DND-41 (cell line): ENCODE data around the gene IGSF9.

Experiments used
- ATAC-seq: fragments of 200-7000 bp; cut with Tn5 transposase; 3 replicates; pipeline ENCODE4 v1.9.1; 2021; ENCODE audit warnings: low read depth; ENCODE audit not compliant: insufficient read depth
- DNase-seq: peaks from one replicate; pipeline ENCODE4 v3.0.0-alpha.2; 2020
- H2AFZ ChIP-seq: 2 replicates; pipeline ENCODE4 v1.6.0; 2012; ENCODE audit warnings: low read depth, low read length
- H3K27ac ChIP-seq: 2 replicates; pipeline ENCODE4 v1.5.1; 2012; ENCODE audit warnings: low read length, inconsistent platforms
- H3K27me3 ChIP-seq: fragments of 200-600 bp; sonication (generic); 2 replicates; pipeline ENCODE4 v1.6.0; 2012; ENCODE audit warnings: low read length, mild to moderate bottlenecking, inconsistent platforms; ENCODE audit not compliant: insufficient read depth, poor library complexity
- H3K36me3 ChIP-seq: 2 replicates; pipeline ENCODE4 v1.5.1; 2012; ENCODE audit warnings: low read length, inconsistent platforms; ENCODE audit not compliant: insufficient read depth
- H3K4me1 ChIP-seq: 2 replicates; pipeline ENCODE4 v1.5.1; 2012; ENCODE audit warnings: mild to moderate bottlenecking, low read length; ENCODE audit not compliant: insufficient read depth
- H3K4me2 ChIP-seq: 2 replicates; pipeline ENCODE4 v1.6.0; 2012; ENCODE audit warnings: mild to moderate bottlenecking, moderate library complexity, low read length, inconsistent platforms; ENCODE audit not compliant: insufficient read depth
- H3K4me3 ChIP-seq, 2 experiments: fragments of 200-600 bp in 1 of 2; shearing (Covaris generic) in 1 of 2; 2 replicates each; pipeline ENCODE4 v1.5.1; 2012 to 2016; ENCODE audit warnings: inconsistent platforms in 2 of 2, low read length in 2 of 2, mild to moderate bottlenecking in 2 of 2, low read depth in 1 of 2, moderate library complexity in 1 of 2
- H3K79me2 ChIP-seq: 2 replicates; pipeline ENCODE4 v1.6.0; 2012; ENCODE audit warnings: low read length, inconsistent platforms; ENCODE audit not compliant: insufficient read depth
- H3K9ac ChIP-seq: 2 replicates; pipeline ENCODE4 v1.6.0; 2012; ENCODE audit warnings: low read depth, mild to moderate bottlenecking, inconsistent platforms, low read length, moderate library complexity
- H3K9me3 ChIP-seq: 2 replicates; pipeline ENCODE4 v1.5.1; 2012; ENCODE audit warnings: low read length, moderate library complexity, mild to moderate bottlenecking, inconsistent platforms; ENCODE audit not compliant: insufficient read depth, severe bottlenecking
- H4K20me1 ChIP-seq: 2 replicates; pipeline ENCODE4 v1.6.0; 2012; ENCODE audit warnings: low read length; ENCODE audit not compliant: insufficient read depth
- EZH2 ChIP-seq: IDR thresholded peaks from 3 replicates; pipeline ENCODE4 v1.6.1; 2012; ENCODE audit warnings: borderline replicate concordance, low read depth, mild to moderate bottlenecking, moderate library complexity, low read length, inconsistent platforms; ENCODE audit not compliant: severe bottlenecking
- TF ChIP-seq, protein P1 (sequence below): IDR thresholded peaks from 2 replicates; pipeline ENCODE4 v1.5.1; 2012; ENCODE audit warnings: borderline replicate concordance, low read length, moderate library complexity, mild to moderate bottlenecking; ENCODE audit not compliant: poor library complexity, severe bottlenecking; ENCODE audit errors: extremely low read depth

IGSF9 gene

DNA sequence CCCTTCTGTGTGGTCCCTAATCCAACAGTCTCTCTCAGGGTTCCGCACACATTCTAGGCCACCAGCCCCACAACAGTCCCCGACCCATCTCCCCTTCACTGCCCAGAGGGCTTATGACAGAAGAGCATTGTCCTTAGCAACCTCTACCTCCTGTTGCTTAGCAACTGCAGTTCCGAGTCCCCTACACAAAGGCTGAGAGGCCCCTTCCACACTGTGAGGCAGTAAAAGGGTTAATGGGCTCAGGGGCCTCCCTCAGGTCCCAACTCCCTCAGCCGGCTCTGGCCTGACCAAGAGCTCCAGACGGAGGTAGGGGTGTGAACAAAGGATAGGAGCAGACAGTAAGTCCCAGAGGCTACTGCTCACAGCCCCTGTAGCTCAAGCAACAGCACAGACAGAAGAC lies 4.3 kb downstream of the IGSF9 start:
- no peak for DNase-seq
- no peak for ATAC-seq
- H3K36me3 ChIP-seq = no peaks in the 10 kb centered on the region

DNA sequence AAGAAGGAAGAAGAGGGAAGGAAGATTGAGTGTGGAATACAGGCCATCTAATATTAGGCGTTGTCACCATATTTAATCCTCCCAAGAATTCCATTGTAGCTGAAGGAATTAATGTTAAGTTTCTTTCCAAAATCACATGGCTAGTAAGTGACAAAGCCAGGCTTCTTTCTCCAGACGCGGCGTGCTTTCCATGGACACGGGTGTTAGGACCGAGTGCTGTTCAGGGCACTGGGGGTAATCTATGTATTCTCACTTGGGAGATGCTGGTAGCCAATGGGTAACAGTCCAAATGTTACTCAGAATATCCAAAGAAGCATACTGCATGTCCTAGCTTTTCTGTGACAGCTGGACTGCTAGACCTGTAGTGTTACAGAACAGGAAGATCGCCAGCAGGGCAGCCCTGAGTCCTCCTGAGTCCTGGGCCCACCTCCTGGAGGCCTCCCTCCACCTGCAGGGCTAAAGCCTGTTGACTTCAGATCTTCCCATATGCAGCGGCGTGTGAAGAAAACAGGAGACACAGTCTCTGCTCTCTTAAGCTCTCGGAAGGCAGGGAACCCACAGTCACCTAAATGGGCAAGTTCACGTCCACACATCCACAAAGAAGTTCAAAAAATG lies 5.3 kb downstream of the IGSF9 start:
- DNase-seq (no peak), ATAC-seq (no peak)
- Histone ChIP-seq H3K79me2 (no peaks in the 10 kb centered on the region), H3K4me1 (no peaks in the 10 kb centered on the region), H2AFZ (no peak overlapping the region), H3K27ac (no peak overlapping the region), H3K9ac (no peak overlapping the region), H3K4me2 (no peak overlapping the region), H3K9me3 (no peaks in the 10 kb centered on the region), H3K27me3 (peaks cover 39% of the 10 kb centered on the region), H3K4me3 (no peak overlapping the region), H3K36me3 (no peaks in the 10 kb centered on the region), H4K20me1 (no peaks in the 10 kb centered on the region; the same call in 1 of the 2 replicates)
- TF ChIP-seq EZH2 = no peak
- TF ChIP-seq, protein P1, sequence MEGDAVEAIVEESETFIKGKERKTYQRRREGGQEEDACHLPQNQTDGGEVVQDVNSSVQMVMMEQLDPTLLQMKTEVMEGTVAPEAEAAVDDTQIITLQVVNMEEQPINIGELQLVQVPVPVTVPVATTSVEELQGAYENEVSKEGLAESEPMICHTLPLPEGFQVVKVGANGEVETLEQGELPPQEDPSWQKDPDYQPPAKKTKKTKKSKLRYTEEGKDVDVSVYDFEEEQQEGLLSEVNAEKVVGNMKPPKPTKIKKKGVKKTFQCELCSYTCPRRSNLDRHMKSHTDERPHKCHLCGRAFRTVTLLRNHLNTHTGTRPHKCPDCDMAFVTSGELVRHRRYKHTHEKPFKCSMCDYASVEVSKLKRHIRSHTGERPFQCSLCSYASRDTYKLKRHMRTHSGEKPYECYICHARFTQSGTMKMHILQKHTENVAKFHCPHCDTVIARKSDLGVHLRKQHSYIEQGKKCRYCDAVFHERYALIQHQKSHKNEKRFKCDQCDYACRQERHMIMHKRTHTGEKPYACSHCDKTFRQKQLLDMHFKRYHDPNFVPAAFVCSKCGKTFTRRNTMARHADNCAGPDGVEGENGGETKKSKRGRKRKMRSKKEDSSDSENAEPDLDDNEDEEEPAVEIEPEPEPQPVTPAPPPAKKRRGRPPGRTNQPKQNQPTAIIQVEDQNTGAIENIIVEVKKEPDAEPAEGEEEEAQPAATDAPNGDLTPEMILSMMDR = no peak

More for the DNA sequence above, 4.3 kb downstream of the IGSF9 start:
- Histone ChIP-seq H3K9me3 (no peaks in the 10 kb centered on the region), H3K27me3 (peaks cover 49% of the 10 kb centered on the region), H2AFZ (no peak overlapping the region), H3K27ac (no peak overlapping the region), H3K4me3 (no peak overlapping the region), H3K4me1 (peaks cover 6% of the 10 kb centered on the region), H3K9ac (no peak overlapping the region), H3K4me2 (no peak overlapping the region), H3K79me2 (no peaks in the 10 kb centered on the region), H4K20me1 (no peaks in the 10 kb centered on the region; the same call in 1 of the 2 replicates)
- no peak for TF ChIP-seq EZH2
- TF ChIP-seq, protein P1 = no peak

DNA sequence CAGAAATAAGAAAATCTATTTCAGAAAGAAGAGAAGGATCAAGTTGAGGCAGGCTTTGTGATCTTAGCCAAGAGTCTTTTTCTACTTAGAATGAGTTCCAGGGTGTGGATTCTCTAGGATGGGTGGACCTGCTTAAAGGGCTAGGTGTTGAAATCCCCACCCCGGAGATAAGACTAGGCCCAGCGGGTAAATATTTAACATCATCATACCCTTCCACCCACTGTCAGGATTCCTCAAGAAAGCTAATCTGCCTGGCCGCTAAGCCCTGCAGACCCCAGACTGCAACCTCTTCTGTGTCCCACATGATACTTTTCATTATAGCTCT lies 5.8 kb downstream of the IGSF9 start:
- peaks cover 34% of the 10 kb centered on the region for H3K27me3 ChIP-seq
- H3K4me3 ChIP-seq = no peak overlapping the region
- DNase-seq = no peak
- H3K4me1 ChIP-seq = no peaks in the 10 kb centered on the region
- H3K9me3 ChIP-seq = no peaks in the 10 kb centered on the region
- H3K9ac ChIP-seq = no peak overlapping the region
- ATAC-seq = no peak
- no peaks in the 10 kb centered on the region for H3K36me3 ChIP-seq
- no peak overlapping the region for H3K27ac ChIP-seq
- no peaks in the 10 kb centered on the region for H3K79me2 ChIP-seq
- H2AFZ ChIP-seq = no peak overlapping the region
- TF ChIP-seq EZH2 = no peak
- TF ChIP-seq, protein P1 = no peak
- H4K20me1 ChIP-seq = no peaks in the 10 kb centered on the region; the same call in 1 of the 2 replicates
- no peak overlapping the region for H3K4me2 ChIP-seq
